Measurements from ENCODE around the gene SHANK1.

SHANK1 gene

DNA sequence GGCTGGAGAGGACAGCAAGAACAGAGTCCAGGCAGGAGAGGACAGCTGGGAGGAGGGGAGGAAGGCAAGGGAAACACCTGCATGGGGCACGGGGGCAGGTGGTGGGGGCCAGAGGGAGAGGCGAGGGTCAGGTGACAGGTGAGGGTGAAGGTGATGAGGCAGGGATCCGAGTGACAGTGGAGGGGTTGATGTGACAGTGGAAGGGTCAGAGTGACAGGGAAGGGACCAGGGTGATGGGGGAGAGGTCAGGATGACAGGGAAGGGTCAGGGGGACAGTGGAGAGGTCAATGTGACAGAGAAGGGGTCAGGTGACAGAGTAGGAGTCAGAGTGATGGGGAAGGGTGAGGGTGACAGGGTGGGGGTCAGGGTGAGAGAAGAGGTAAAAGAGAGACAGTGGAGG lies 41.3 kb downstream of the SHANK1 start:
- no peak for DNase-seq

DNA sequence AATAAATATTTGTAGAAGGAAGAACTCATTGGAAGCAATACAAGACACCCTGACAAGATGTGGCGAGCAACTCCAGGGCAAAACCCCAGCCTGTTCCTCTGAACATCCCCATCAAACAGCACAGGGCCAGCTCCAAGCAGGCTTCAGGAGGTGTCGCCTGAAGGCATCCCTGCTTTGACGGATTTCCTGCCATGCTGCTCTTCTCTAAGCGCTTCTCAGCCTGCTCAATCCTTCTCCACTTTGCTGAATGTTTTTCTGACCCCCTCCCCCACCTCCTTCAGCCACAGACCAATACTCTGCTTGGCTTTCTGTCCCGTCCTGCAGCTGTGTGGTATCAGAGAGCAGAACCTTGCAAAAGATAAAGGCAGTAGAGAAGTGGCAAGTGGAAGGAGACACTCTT lies 42.0 kb downstream of the SHANK1 start:
- DNase-seq, result no peak

DNA sequence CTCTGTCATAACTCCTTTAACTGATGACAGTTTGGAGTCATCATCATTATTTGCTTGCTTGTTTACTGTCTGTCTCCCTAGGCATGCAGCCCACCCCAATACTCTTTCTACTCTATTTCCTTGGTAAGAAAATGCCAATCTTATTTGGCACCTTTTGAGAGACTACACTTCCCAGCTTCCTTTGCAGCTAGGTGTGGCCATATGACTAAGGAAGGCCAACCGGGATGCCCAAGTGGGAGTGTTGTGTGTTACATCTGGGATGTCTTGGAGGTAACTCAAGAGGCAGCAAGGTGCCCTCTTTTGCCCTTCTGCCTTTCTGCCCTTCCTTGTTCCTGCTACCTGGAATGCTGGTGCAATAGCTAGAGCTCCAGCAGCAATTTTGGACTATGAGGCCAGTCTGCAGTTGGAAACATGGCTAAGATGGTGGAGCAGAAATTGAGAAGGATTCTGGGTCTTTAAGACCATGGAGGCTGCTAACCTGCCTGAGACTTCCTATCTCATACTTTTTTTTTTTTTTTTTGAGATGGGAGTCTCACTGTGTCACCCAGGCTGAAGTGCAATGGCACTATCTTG lies 42.9 kb downstream of the SHANK1 start:
- no peak for DNase-seq

DNA sequence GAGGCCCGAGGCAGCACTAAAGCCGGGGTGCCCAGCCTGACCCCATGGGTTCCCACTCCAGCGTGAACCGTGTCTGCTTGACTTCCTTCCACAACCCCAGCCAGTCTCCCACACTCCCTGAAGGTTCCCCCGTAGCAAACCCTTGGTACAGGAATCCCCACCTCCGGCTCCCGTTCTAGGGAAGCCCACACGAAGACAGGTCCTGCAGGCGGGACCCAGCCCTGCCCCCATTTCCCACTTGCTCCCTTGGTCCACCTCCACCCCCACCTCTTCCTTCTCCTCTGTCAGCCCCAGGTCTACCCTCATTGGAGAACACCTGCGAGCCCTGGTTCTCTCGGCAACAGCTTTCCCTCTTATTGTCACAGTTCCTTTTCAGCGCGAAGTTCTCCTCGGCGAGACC lies 46.5 kb downstream of the SHANK1 start:
- DNase-seq, result no peak

DNA sequence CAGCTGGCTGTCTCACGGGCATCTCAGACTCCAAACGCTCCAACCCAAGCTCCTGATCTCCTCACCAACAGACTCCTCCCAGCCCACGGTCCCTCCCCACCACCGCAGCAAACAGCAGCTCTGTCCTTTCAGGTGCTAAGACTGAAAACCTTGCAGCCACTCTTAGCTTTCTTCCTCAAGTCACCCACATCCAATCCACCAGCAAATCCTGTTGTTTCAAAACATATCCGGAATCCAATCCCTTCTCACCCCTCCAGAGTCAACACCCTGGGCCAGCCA lies 49.6 kb downstream of the SHANK1 start:
- no peak for DNase-seq

DNA sequence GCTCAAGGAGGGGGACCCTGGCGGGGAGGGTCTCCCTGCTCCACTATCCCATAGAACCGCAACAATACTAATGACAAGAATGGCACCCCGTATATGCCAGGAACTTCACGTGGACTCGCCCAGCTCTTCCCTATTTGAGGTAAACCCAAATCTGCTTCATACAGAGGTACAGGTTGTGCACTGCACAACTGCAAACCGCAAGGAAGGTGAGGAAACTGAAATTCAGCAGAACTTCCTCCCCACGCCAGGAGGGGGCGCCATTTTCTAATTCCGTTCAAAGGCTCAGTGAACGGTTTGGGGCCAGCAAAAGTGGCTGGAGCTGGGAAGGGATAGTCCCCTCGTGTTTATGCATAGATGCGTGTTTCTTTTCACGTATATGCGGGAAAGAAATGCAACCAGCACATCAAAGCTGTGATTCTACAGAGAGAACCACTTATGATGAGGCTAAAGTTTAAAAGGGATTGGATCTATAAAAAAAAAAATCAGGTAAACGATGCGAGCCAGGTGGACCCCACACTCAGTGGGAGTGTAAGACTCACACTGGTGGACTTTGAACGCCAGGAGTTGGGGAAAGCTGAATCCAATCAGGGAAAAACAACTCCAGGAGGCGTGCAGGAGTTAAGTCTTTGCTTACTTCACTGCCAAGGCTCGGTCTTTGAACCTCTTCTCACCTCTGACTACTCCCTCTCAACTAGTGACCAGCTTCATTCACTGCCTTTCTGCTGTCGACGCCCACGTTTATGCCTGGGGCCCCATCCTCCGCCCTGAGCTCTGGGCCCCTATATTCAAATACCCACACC lies 50.1 kb downstream of the SHANK1 start:
- DNase-seq, result no peak

DNA sequence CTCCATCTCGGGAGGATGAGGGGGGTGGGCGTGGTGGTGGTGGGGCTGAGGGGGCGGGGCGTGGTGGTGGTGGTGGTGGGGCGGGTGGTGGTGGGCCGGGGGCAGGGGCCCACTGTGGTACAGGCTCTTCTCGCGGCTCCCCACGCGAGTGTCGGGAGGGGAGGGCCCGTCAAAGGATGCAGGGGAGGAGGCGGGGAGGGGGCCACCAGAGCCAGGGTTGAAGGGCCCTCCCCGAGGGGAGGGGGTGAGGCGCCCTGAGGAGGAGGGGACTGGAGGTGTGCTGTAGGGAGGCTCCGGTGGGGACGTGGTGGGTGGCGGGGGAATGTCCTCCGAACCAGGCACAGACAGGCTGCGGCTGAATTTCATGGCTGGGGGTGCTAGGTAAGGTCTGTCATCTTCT lies 50.7 kb downstream of the SHANK1 start:
- DNase-seq, result no peak

DNA sequence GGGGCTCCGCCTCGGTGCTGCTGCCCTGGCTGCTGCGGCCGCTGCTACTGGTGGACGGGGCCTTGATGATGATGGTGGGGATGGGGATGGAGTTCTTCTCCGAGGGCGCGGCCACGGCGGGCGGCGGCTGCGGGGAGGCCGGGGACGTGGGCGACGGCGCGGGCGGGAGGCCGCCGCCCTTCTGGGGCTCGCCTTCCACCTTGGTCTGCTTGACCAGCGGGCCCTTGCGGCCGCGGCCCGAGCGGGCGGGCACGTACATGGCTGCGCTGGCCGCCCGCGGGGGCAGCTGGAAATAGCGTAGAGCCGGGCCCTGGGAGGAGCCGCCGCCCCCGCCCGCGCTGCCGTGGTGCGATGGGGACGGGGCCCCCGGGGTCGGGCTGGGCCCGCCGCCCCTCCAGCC lies 51.2 kb downstream of the SHANK1 start:
- no peak for DNase-seq

DNA sequence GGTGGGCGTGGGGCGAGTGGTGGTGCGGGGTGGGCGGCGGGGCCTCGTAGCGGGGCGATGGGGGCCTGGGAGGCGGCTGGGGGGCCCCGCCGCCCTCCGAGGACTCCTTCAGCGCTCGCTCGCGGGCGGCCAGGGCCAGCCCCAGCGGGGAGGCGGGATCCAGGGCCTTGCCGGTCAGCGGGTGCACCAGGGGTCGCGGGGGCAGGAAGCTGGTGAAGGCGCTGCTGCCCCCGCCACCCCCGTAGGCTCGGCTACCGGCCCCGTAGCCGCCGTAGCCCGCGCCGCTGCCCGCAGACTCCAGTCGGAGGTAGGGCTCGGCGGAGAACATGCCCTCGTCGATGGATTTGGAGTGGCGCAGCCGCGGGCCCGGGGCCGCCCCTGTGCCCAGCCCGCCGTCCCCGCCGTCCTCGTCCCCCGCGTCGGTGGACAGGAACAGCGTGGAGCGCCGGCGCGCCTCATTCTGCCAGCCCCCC lies 51.8 kb downstream of the SHANK1 start:
- no peak for DNase-seq

DNA sequence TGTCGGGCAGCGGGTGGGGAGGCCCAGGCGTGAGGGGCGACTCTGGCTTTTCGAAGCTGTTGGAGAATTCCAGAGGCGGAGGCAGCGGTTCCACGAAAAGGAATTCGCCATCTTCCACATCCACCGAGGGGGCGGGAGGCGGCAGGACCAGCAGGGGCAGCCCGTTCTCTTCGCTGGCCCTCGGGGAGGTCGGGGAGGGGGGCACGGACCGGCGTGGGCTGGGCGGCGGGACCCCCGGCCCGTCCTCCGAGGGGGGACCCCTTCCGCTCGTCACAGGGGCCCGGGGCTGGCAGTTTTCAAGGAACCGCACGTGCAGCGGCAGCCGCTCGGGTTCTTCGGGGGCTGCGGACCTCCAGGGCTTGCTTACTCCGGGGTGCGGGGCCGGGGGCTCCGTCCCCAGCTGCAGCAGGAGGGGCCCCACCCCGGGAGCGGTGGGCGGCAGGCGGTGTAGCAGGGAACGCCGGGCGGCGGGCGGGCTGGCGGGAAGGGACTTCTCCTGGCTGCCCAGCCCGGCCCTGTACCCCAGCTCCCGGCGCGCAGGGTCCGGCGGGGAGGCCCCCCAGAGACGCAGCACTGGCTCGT lies 52.3 kb downstream of the SHANK1 start:
- DNase-seq, result no peak

DNA sequence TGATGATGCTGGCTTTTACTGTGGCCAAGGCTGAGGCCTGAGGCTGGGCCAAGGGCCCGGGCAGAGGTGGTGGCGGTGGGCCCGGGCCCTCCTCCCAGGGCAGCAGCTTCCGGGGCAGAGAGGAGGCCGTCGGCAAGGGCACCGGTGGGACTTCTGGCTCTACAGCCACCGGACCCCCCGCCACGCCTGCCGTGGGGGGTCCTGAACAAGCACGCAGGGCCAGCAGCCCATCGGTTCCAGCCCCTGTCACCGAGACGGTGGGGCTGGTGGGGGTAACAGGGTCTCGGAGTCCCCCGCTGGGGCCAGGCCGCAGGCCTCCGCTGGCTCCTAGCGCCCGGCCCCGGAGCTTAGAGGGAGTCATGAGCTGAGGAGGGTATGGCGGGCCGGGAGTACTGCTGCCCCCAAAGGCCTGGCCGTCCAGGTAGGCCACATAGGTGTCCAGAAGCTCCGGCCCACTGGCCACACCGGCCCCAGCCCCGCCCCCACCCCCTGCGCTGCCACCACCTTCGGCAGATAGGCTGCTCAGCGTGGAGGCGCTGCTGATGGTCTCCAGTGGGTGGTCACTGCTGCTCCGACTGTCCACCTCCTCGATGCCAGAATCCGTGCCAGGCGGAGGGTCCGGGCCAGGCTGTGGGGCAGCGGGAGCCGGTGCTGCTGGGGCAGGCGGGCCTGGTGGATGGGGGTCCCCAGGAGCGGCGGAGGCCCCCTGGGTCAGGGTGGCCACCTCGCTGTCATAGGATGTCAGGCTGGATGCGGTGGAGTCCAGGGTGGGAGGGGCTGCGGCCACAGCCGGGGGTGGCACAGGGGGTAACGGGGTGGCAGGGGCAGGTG lies 53.0 kb downstream of the SHANK1 start:
- DNase-seq, result no peak

DNA sequence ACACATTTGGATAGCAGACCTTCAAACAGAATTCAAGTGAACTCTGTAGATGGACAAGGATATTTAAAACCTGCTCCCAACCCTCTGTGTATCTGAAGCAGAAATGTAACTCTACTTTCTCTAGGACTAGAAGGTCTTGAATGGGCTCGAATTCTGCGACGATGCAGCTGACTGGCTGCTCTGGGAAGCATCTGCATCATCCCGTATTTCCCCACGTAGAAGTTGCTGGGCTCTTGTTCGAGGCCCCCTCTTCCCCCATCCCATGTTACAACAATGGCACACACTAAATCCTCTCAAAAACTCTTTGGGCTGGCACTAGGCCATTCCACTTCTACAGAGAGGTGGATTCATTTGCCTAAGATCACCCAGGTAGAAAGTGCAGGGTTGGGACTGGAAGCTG lies 55.4 kb downstream of the SHANK1 start:
- DNase-seq, result no peak

DNA sequence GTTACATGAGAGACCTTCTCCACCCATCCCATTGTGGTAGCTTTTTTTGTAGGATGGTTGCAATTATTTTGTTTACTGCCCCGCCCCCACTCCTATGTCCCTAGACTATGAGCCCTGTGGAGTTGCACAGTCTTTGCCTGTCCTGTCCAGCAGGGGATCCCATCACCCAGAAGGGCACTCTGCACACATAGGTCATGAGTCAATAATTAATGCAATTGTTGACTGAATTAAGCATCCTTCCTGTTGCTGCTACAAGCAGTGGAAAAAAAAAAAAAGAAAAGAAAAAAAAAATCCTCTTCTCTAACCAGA lies 56.2 kb downstream of the SHANK1 start:
- no peak for DNase-seq

DNA sequence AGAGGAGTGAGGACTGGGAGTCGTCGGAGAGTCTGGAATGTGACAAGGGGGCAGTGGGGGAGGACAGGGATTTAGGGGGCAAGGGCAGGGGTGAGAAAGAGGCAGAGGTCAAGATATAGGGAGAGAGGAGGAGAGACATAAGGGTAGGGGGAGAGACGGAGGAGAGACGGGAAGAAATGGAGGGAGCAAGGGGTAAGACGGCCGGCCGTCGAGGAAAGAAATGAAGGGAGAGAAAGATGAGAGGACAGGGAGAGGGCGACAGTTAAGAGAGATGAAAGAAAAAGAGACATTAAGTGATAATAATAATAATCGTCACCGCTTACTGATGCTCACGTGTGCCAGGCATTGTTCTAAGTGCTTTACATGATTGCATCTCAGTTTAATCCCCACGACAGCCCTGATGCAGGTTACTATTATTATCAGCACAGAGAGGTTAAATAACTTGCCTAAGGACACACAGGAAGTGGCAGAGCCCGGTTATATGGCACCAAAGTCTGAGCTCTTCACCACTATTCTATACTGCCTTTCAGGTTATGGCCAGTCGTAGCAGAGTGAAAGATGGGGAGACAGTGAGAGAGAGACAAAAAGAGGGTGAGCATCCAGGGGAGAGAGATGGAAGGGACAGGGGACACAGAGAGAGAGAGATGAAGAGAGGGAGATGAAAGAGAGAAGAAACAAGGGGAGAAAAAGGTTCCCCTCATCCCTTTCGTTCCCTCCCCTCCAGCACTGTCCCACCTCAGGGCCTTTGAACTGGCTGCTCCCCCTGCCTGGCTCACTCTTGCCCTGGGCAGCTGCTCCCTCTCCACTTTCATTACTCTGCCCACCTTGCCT lies 56.7 kb downstream of the SHANK1 start:
- DNase-seq, result no peak

DNA sequence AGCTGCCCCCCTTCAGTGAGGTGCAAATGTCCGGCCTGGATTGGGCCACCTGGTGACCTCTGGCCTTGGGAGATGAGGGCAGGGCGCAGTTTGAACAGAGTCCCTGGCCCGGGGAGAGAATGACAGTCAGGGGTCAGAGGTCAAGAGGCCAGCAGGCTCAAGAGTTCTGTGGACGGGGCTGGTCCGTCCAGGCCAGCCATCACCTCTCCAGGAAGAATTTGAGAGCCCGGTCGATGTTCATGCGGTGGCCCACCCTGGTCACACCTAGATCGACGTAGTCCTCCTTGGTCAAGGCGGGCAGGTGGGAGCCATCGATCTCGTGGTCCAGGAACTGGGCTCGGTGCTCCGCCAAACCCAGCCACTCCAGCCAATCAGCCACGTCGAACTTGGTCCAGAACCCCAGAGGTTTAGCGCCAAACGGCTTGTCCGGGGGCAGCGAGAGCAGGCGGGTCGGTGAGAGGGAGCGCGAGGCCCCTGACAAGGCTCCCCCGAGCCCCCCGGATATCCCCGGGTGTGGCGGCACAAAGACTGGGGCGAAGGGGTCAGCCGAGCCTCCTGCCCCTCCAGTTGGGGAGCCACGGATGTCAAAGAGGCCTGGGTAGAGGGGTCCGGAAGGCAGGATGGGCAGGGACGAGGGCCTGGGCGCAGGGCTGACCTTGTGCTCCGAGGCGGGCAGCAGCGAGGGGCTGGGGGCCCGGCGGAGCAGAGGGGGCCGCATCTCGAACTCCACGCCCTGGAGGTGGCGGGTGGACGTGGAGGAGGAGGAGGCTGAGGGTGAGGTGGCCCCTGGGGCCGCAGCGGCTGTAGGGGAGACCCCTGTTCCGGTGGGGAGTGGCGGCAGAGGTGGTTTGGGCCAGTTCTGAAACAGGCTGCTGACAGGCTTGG lies 57.6 kb downstream of the SHANK1 start:
- no peak for DNase-seq

DNA sequence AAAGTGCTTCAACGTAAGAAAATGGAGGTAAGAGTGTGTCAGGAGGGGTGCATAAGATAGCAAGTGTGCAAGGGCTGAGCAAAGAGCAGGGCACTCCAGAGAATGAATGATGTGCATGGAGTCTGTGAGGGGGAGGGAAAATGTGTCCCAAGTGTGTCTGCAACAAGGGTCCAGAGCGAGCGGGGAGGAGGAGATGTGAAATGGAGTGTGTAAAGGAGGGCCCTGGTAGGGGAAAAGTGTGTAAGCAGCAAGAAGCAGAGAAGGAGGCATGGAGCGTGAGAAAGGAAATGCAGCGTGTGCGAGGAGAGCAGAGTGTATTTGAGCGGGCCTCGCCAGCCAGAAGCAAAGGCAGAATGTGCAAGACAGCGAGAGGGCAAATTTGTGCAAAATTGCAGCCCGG lies 58.6 kb downstream of the SHANK1 start:
- DNase-seq, result no peak

DNA sequence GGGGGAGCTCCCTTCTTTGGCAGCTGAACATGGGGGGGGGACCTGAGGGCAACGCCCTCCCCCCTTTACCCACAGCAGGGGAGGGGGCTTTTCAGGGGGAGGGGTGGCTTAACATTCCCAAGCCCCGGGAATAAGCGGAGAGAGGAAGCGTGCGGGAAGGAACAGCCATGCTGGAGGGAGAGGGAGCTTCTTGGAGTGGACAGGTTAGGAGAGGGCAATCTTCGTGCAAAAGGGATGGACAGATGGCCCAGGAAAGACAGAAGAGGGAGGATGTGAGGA lies 59.6 kb downstream of the SHANK1 start:
- no peak for DNase-seq

DNA sequence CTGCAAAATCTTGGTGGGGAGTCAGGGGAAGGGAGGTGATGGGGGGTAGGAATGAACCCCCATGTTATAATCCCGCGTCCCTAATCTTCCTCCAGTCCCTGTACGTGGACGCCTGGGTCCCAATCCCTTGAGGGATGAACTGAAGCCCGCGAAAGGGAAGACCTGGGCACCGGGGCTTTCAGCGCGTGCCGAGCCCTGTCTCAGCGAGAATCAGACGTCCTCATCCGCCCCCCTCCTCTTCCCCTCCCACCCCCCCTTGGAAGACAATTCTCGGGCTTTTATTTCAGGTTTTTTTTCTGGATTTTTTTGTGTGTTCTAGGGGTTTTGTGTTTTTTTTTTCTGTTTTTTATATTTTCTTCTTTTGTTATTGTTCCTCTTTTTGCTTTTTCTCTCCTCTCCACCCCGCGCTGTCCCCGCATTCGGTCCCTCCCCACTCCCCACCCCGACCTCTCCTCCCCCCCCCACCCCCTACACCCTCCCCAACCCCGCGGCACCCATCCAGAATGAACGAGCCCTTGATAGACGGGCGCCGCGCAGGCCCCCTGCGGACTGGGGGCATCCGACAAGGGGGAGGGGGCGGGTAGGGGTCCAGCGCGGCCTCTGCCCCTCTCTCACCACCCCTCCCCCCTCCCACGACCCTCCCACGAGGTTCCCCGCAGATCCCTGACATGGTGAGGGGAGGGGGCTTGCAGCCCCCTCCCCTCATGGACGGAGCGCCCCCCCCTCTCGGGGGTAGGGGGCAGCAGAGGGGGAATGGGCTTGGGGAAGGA lies 60.1 kb downstream of the SHANK1 start:
- DNase-seq, result no peak

DNA sequence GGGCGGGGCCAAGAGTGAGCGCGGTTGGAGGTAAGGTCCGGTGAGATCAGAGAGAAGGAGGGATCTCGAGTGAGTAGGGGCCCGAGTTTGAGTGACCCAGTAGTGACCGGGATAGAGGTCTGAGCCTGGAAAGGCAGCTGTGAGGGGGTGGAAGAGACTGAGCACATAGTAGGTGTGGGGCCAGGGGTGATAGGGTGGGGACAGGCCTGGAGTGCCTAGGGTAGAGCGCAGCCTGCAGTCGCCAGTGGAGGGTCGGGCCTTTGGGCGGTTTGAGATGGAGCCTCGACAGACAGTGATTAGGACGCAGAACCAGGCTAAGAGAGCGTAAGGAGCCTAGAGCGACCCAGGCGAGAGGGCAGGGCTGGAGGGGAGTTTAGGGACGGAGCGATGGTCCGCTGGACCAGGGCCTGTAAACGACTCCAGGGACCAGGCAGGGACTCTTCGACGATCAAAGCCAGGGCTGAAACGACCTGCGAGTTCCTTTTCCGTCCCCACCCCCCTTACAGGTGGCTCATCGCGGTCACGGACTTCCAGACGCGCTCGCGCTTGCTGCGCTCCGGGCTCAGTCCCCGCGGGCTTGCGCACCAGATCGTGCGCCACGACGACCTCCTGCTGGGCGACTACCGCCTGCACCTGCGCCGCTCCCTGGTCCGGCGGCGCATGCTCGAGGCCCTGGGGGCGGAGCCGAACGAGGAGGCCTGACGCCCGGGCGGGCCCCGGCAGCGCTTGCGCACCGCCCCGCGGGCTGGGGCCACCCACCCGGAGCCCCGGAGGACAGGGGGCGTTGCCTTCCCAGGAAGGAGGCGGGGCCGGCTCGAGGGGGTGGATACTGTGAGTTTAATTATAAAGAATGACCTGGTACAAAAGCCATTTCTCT lies 60.9 kb downstream of the SHANK1 start:
- no peak for DNase-seq

DNA sequence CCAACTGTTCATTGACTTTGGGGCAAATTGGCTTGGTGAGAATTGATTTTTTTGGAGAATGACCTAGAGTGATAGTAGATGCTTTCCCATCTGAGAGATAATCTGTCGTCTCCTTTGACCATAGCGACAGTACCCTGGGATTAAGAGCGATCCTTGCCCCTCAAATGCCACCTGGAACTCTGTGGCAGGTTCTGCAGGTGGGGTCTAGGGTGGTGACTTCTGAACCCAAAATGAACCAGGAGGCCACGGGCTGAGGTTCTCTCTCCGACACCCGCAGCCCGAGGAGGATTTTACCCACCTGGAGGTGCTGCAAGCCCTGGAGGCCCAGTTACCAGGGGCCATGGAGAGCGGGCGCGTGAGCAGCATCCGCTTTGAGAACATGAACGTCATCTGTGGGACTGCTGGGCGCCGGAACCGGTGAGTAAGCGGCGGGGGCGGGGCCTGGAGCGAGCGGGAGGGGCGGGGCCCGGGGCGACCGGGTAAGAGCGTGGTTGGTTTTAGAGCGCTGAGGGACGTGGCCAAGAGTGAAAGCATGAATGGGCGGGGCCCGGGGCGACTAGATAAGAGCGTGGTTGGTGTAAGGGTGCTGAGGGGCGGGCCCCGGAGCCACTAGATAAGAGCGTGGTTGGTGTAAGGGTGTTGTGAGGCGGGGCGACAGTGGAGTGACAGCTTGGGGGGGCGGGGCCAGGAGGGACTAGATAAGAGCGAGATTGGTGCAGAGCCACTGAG lies 61.7 kb downstream of the SHANK1 start:
- no peak for DNase-seq

Data from NCI-H187 treated with DMSO at 0.1 percent for 48 hours (cell line).